ENCODE data around the gene PADI6.
"Not testable (repeated sequence)": the region's sequence is repeated elsewhere in the genome, so short reads cannot be mapped to it uniquely, and the experiment has no call there.

GRCh38 chr1:17406760-17407475 lies 34.9 kb downstream of the PADI6 start:
- TF ChIP-seq ZNF121 (tag by site-specific recombination; IDR thresholded peaks at IDR 0.05); CTCF (tag by site-specific recombination; IDR thresholded peaks at IDR 0.05); HOXA7 (CRISPR knock-in tag; IDR thresholded peaks at IDR 0.05; ENCODE audit: borderline replicate concordance): not testable (repeated sequence)
